GM12864 (cell line): ENCODE data around the gene SYNRG.

Experiments used
- DNase-seq: peaks from one replicate; pipeline ENCODE4 v3.0.0-alpha.2; 2011; ENCODE audit warnings: low read depth
- H3K4me3 ChIP-seq: 2 replicates; pipeline ENCODE4 v1.5.1; 2011; ENCODE audit warnings: mild to moderate bottlenecking, low read depth, low read length, control low read depth
- CTCF ChIP-seq: IDR thresholded peaks from 2 replicates; pipeline ENCODE4 v1.5.1; 2011; ENCODE audit warnings: low read depth, mild to moderate bottlenecking, moderate library complexity, low read length, control low read depth, inconsistent platforms; ENCODE audit errors: missing control alignments

Gene SYNRG

DNA sequence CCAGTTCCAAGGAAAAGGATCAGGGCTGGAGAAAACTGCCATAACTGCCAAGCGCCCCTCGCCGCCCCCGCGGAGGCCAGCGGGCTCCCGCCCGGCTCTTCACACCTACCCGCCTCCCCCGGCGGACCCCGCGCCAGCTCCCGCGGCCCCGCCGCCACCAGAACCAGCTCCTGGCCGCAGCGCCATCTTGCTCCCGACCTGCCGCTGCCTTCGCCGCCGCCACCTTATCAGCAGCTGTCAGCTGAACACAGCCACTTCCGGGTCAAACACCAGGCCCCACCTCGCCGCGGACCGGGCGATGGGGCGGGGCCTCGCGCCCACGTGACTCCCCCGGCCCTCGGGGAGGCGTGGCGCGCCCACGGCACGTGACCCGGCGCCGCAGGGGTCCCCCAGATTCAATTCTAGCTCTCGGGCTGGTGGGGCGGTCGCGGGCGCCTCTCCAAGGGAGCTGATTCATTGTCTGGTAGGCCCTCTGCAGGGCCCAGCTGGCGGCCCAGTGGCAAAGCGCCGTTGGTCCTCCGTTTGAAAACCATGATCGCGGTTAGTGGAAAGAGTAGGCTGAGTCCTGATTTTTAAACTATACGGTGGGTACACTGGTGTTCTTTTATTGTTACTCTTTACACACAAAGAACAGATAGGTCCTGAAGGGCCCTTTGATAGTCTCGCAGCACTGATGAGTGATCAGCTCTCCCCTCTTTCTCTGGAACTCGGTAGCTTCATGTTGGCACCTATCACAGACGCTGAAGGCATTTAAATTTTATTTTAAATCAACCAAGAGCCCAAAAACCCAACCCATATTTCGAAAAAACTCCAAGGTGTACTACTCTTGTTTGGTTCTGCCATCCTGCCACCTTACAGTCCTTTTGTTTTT lies at the start of gene SYNRG:
SYNRG (minus strand) TSS at position 249 of the 871 bp plus-strand sequence; CDS start at position 186, 63 bp downstream.
- DNase-seq = peak; percentile 82
- TF ChIP-seq CTCF = peak; percentile 33
- peak within 1 kb of the TSS; percentile 87 for H3K4me3 ChIP-seq

DNA sequence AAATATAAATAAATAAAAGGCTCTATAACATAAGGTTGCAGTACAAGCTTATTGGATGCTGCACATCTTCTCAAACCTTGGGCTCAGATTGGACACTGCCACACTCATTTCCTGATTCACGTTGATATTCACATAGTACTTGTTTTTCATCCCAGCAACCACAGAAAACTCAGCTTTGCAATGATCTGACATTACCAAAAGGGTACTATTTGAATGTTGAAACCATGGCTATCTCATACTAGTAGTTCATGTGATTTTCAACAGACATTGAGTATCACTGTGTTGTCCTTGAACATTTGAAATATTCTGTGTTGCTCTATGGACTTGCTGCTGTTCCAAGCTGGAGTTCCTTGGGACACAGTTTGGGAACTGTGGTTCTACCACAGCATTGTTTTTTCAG lies 48.0 kb upstream of the SYNRG start:
- no peak overlapping the region for H3K4me3 ChIP-seq
- TF ChIP-seq CTCF = no peak
- no peak for DNase-seq

GRCh38 chr17:37651849-37652248 lies 42.6 kb upstream of the SYNRG start:
- DNase-seq = no peak
- H3K4me3 ChIP-seq = no peak overlapping the region
- no peak for TF ChIP-seq CTCF

GRCh38 chr17:37650419-37651003 lies 41.3 kb upstream of the SYNRG start:
- no peak overlapping the region for H3K4me3 ChIP-seq
- peak; percentile 36 for TF ChIP-seq CTCF
- no peak for DNase-seq

- no peak for DNase-seq
- H3K4me3 ChIP-seq = no peak overlapping the region
- no peak for TF ChIP-seq CTCF
These were observed 39.3 kb upstream of the SYNRG start for GRCh38 chr17:37648555-37648954.

DNA sequence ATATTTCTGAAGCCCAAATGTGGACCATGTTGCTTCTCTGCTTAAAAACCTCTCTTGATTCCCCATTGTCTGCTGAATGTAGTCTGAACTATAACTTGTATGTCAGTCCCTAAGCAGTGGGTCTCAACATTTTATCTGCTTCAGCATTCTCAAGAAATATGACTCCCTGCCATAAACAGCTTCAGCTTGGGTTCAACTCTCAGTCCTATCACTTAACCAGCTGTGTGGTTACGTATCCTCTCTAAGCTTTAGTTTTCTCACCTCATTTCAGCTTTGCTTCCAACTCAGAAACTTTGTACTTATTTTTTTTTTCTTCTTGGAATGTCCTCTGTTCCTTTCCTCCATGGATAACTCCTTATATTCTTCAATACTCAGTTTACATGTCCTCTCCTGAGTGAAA lies 38.6 kb upstream of the SYNRG start:
- DNase-seq = no peak
- no peak for TF ChIP-seq CTCF
- H3K4me3 ChIP-seq = no peak overlapping the region
